HepG2 (cell line): ENCODE data around the gene LRRC42. TPM values are rescaled to one million over a fixed set of nuclear protein-coding genes. Genes with fewer than 3 reads are reported as not detected.
A peak's percentile ranks its signal among the peaks of the same experiment; 100 is the strongest.

Source experiments
- ATAC-seq: fragments of 200-7000 bp; cut with Tn5 transposase; 3 replicates; pipeline ENCODE4 v1.9.1; 2020; ENCODE audit warnings: mild to moderate bottlenecking, moderate library complexity
- BruUV-seq: library from RNA; stranded (reverse); fragments of 400-500 nt; replicated peaks from 2 replicates; lab custom pipeline; 2021; lab: Mats Ljungman, UMichigan
- CTCF ChIA-PET: fragments of 300-600 bp; formaldehyde crosslinking; extraction: SDS; loops from one replicate; lab custom pipeline; 2021; ENCODE audit warnings: low total read pairs, inconsistent platforms, low intra/inter-chr PET ratio; lab: Yijun Ruan, JAX
- POLR2A ChIA-PET: fragments of 350-600 bp; sonication (Branson Sonifier 250); formaldehyde crosslinking; loops from one replicate; lab custom pipeline; 2020; ENCODE audit warnings: antibody characterized with exemption, inconsistent platforms; lab: Yijun Ruan, JAX
- DNase-seq: peaks from one replicate; pipeline ENCODE4 v3.0.0-alpha.2; 2015; ENCODE audit warnings: low spot score
- FAIRE-seq: peaks from 3 replicates; lab custom pipeline; 2011; peaks lifted over from hg19 to GRCh38; lab: Jason Lieb, UNC
- H2AFZ ChIP-seq: one replicate; pipeline ENCODE4 v1.6.1; 2011; ENCODE audit warnings: low read length, inconsistent platforms
- H3K27ac ChIP-seq: fragments of 300-600 bp; 3 replicates; pipeline ENCODE4 v1.8.0; 2011; ENCODE audit warnings: mixed run types, mild to moderate bottlenecking, mixed read lengths, low read length, inconsistent platforms; ENCODE audit not compliant: insufficient read depth; ENCODE audit errors: extremely low read length
- H3K27me3 ChIP-seq, 2 experiments: fragments of 200-600 bp in 1 of 2; 2 replicates in 1 of 2; 3 replicates in 1 of 2; pipeline versions ENCODE4 v1.6.0 to v1.8.0; 2011; ENCODE audit warnings: low read length in 2 of 2, mild to moderate bottlenecking in 2 of 2, moderate library complexity in 2 of 2, inconsistent platforms in 1 of 2; ENCODE audit not compliant: insufficient read depth in 2 of 2, control insufficient read depth in 1 of 2
- H3K36me3 ChIP-seq, 2 experiments: fragments of 200-600 bp in 1 of 2; replicated peaks in 1 of 2; 2 replicates in 1 of 2; 3 replicates in 1 of 2; pipeline versions ENCODE4 v1.5.1 to v1.8.0; 2011; ENCODE audit warnings: low read length in 2 of 2, inconsistent platforms in 1 of 2; ENCODE audit not compliant: insufficient read depth in 2 of 2, control insufficient read depth in 1 of 2
- H3K4me1 ChIP-seq: 2 replicates; pipeline ENCODE4 v1.5.1; 2012; ENCODE audit warnings: low read length, inconsistent platforms; ENCODE audit not compliant: insufficient read depth
- H3K4me2 ChIP-seq: 2 replicates; pipeline ENCODE4 v1.6.0; 2011; ENCODE audit warnings: low read depth, low read length, inconsistent platforms
- H3K4me3 ChIP-seq, 3 experiments: fragments of 200-600 bp in 1 of 3; sonication (generic), shearing (Covaris generic) in 1 of 3; replicated peaks in 1 of 3; 2 replicates each; pipeline ENCODE4 v1.5.1; 2011 to 2016; ENCODE audit warnings: low read length in 3 of 3, inconsistent platforms in 2 of 3, low read depth in 2 of 3, mild to moderate bottlenecking in 2 of 3, control low read depth in 1 of 3, mixed read lengths in 1 of 3; ENCODE audit not compliant: insufficient read depth in 1 of 3
- H3K79me2 ChIP-seq: one replicate; pipeline ENCODE4 v1.6.1; 2011; ENCODE audit warnings: low read length, inconsistent platforms; ENCODE audit not compliant: insufficient read depth
- H3K9ac ChIP-seq: 2 replicates; pipeline ENCODE4 v1.6.0; 2011; ENCODE audit warnings: mild to moderate bottlenecking, low read depth, low read length, inconsistent platforms; ENCODE audit not compliant: insufficient read depth
- H3K9me3 ChIP-seq: 2 replicates; pipeline ENCODE4 v1.5.1; 2012; ENCODE audit warnings: mild to moderate bottlenecking, low read length
- H4K20me1 ChIP-seq: 2 replicates; pipeline ENCODE4 v1.6.0; 2011; ENCODE audit warnings: inconsistent platforms, mild to moderate bottlenecking, low read length, moderate library complexity; ENCODE audit not compliant: insufficient read depth
- IKZF1 ChIP-seq: fragments of 450-650 bp; IDR thresholded peaks from 2 replicates; pipeline ENCODE4 v1.7.1; 2016
- KDM2A ChIP-seq: sonication (generic); formaldehyde crosslinking; IDR thresholded peaks from 2 replicates; pipeline ENCODE4 v1.4.0; 2020; ENCODE audit warnings: low read depth, missing genetic modification reagents, borderline replicate concordance
- MAZ ChIP-seq, 2 experiments: sonication (generic) in 1 of 2; formaldehyde crosslinking in 1 of 2; IDR thresholded peaks; 2 replicates each; pipeline versions ENCODE4 v1.5.0 to v1.6.1; 2012 to 2020; ENCODE audit warnings: low read depth in 2 of 2, mild to moderate bottlenecking in 2 of 2, borderline replicate concordance in 1 of 2, improper control_type of control experiment in 1 of 2, low read length in 1 of 2, missing genetic modification reagents in 1 of 2, moderate library complexity in 1 of 2
- PAXIP1 ChIP-seq: sonication (generic); formaldehyde crosslinking; conservative IDR thresholded peaks from 2 replicates; pipeline ENCODE4 v1.4.0; 2020; ENCODE audit warnings: mild to moderate bottlenecking, missing genetic modification reagents, moderate library complexity
- PLSCR1 ChIP-seq: sonication (generic); formaldehyde crosslinking; IDR thresholded peaks from 2 replicates; pipeline ENCODE4 v1.5.0; 2020; ENCODE audit warnings: missing genetic modification reagents, mild to moderate bottlenecking, borderline replicate concordance
- THAP9 ChIP-seq: sonication (generic); formaldehyde crosslinking; IDR thresholded peaks from 2 replicates; pipeline ENCODE4; 2020; ENCODE audit warnings: missing genetic modification reagents, mild to moderate bottlenecking, borderline replicate concordance
- YY1 ChIP-seq: IDR thresholded peaks from 2 replicates; pipeline ENCODE4 v1.6.1; 2011; ENCODE audit warnings: low read length, low read depth, moderate library complexity, mild to moderate bottlenecking; ENCODE audit not compliant: insufficient read depth, insufficient replicate concordance
- ZBTB34 ChIP-seq: sonication (generic); formaldehyde crosslinking; IDR thresholded peaks from 2 replicates; pipeline ENCODE4 v1.8.0; 2022; ENCODE audit warnings: mild to moderate bottlenecking, missing genetic modification reagents
- ZBTB38 ChIP-seq: sonication (generic); formaldehyde crosslinking; IDR thresholded peaks from 2 replicates; pipeline ENCODE4 v1.5.1; 2020; ENCODE audit warnings: mild to moderate bottlenecking, missing genetic modification reagents
- WGBS: methylation state at CpG from one replicate; pipeline ENCODE4 v1.1.6; 2017; ENCODE audit warnings: low lambda C conversion rate; 5-methylcytosine and 5-hydroxymethylcytosine counted together
- in situ Hi-C: cut with HindIII; loops from 2 replicates; pipeline ENCODE4 v1.10.0; 2017; ENCODE audit warnings: low pct_unique_long_range_greater_than_20kb; ENCODE audit not compliant: extremely low pct_ligation_motif_present
- intact Hi-C: fragments of 100-400 bp; cut with micrococcal nuclease; formaldehyde crosslinking; loops from one replicate; pipeline ENCODE4 v1.10.0; 2022; ENCODE audit not compliant: unreplicated experiment
- polyA plus RNA-seq, 8 experiments: library from polyadenylated mRNA; depleted of rRNA in 3 of 8; stranded (reverse) in 7 of 8; unstranded in 1 of 8; fragments of >200 nt; fragmentation: Illumina TruSeq in 4 of 8; extraction: Trizol in 4 of 8; gene quantifications; 2 replicates each; pipeline versions ENCODE4 v1.2.1 to v1.2.3, GENCODE V29; 2011 to 2016; ENCODE audit warnings: low read depth in 4 of 8, missing spikeins in 1 of 8, mixed read lengths in 1 of 8; ENCODE audit not compliant: insufficient read depth in 1 of 8
- total RNA-seq, 5 experiments: library from RNA; depleted of rRNA; stranded (reverse); fragments of >200 nt; fragmentation: Illumina TruSeq; extraction: Trizol; gene quantifications; 2 replicates each; pipeline ENCODE4 v1.2.3, GENCODE V29; 2016; ENCODE audit warnings: low read depth in 1 of 5

Gene LRRC42
- total and polyA plus RNA-seq, 2 of the 13 experiments (the other 11 are each of a cell fraction or from before 2014, with no cell fraction given), result 30.6 to 43.6 TPM

GRCh38 chr1:54013393-54014008, 67.4 kb downstream of the LRRC42 start (continued):
- no peak for TF ChIP-seq ZBTB34
- peak; percentile 74 for TF ChIP-seq PAXIP1
- TF ChIP-seq YY1, result no peak

- H3K79me2 ChIP-seq, result no peaks in the 10 kb centered on the region
- H3K9me3 ChIP-seq, result no peaks in the 10 kb centered on the region
- ChIA-PET POLR2A (interaction anchor here (1.6 kb wide), 1 partner anchor 31 kb away, joined by 5 read pairs; no protein-coding TSS in a partner anchor), CTCF (no interaction called here)
- H3K4me3 ChIP-seq, result no peak overlapping the region
- 75% methylated on average over 7 of the region's 17 CpGs for WGBS
- H3K36me3 ChIP-seq, result no peaks in the 10 kb centered on the region
- intact Hi-C loops (no loop called here), in situ Hi-C loops (no loop called here)
- H3K27me3 ChIP-seq, result no peaks in the 10 kb centered on the region
- H3K4me1 ChIP-seq, result peaks cover 67% of the 10 kb centered on the region
- H3K27ac ChIP-seq, result no peak overlapping the region
- BruUV-seq, result no TSS peak
- H3K4me2 ChIP-seq, result no peak overlapping the region
- H3K9ac ChIP-seq, result no peak overlapping the region
- DNase-seq (no peak), FAIRE-seq (no peak), ATAC-seq (no peak)
- no peaks in the 10 kb centered on the region for H4K20me1 ChIP-seq
- no peak overlapping the region for H2AFZ ChIP-seq
- TF ChIP-seq ZBTB38 (no peak; the same call in 1 of the 2 replicates), THAP9 (CRISPR knock-in tag) (no peak), PLSCR1 (CRISPR knock-in tag) (no peak), IKZF1 (no peak), MAZ (IDR thresholded peaks at IDR 0.05; ENCODE audit: borderline replicate concordance, low read depth, low read length) (no peak), MAZ (CRISPR knock-in tag; IDR thresholded peaks at IDR 0.05; ENCODE audit: low read depth) (no peak), KDM2A (CRISPR knock-in tag) (no peak)
These were observed 68.0 kb downstream of the LRRC42 start for GRCh38 chr1:54014009-54014629.
